PC-9 (cell line): ENCODE results near the gene RASGRF1.

Experiments
- EZH2 ChIP-seq: fragments of 200-600 bp; sonication (generic); IDR thresholded peaks from 2 replicates; pipeline ENCODE4 v1.8.0; 2017; ENCODE audit warnings: antibody characterized with exemption, low read depth
- TF ChIP-seq, protein P1 (sequence below): fragments of 200-600 bp; sonication (generic); conservative IDR thresholded peaks from 2 replicates; pipeline ENCODE4 v1.6.1; 2017; ENCODE audit warnings: mixed run types, antibody characterized with exemption, mild to moderate bottlenecking, moderate library complexity

DNA sequence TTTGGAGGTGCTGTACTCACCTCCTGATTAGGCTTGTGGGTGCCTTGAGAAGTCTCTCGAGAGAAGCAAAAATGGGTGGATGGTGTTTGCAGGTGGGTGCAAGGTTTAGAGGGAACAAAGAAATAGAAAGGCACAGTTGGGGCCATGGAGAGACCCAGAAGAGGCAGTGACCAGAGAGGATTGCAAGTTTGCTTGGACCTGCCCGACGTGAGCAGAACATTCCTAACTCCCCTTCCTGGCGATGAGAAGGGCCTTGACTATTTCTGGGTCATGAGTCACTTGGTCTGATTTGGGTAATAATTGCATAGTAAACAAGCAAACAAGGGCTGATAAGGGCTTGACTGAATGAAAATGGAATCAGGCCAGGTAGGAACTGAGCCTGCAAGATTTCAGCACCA is 138.7 kb downstream of the RASGRF1 start:
- TF ChIP-seq, protein P1, sequence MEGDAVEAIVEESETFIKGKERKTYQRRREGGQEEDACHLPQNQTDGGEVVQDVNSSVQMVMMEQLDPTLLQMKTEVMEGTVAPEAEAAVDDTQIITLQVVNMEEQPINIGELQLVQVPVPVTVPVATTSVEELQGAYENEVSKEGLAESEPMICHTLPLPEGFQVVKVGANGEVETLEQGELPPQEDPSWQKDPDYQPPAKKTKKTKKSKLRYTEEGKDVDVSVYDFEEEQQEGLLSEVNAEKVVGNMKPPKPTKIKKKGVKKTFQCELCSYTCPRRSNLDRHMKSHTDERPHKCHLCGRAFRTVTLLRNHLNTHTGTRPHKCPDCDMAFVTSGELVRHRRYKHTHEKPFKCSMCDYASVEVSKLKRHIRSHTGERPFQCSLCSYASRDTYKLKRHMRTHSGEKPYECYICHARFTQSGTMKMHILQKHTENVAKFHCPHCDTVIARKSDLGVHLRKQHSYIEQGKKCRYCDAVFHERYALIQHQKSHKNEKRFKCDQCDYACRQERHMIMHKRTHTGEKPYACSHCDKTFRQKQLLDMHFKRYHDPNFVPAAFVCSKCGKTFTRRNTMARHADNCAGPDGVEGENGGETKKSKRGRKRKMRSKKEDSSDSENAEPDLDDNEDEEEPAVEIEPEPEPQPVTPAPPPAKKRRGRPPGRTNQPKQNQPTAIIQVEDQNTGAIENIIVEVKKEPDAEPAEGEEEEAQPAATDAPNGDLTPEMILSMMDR = no peak
- TF ChIP-seq EZH2 = no peak
